Liver (tissue), 9 donors: ENCODE measurements around the gene RFX7. TPM values are rescaled to one million over a fixed set of nuclear protein-coding genes. Genes with fewer than 3 reads are reported as not detected.

Source experiments
- DNase-seq: peaks from one replicate; pipeline ENCODE4 v3.0.0-alpha.2; 2017; ENCODE audit warnings: low spot score
- H3K27ac ChIP-seq, 2 donors: one replicate each; pipeline ENCODE4 v1.7.0; 2013; ENCODE audit warnings: inconsistent platforms in 2 of 2, low read length in 2 of 2, control low read depth in 1 of 2, low read depth in 1 of 2, mild to moderate bottlenecking in 1 of 2
- H3K27me3 ChIP-seq, 4 donors: one replicate each; pipeline versions ENCODE4 v1.6.1 to v1.7.0; 2013; ENCODE audit warnings: low read length in 3 of 4, inconsistent platforms in 1 of 4, mild to moderate bottlenecking in 1 of 4, moderate library complexity in 1 of 4; ENCODE audit not compliant: control insufficient read depth in 4 of 4, insufficient read depth in 4 of 4
- H3K36me3 ChIP-seq, 4 donors: one replicate each; pipeline versions ENCODE4 v1.6.1 to v1.7.0; 2013; ENCODE audit warnings: low read length in 3 of 4, mild to moderate bottlenecking in 3 of 4, low read depth in 1 of 4, moderate library complexity in 1 of 4; ENCODE audit not compliant: control insufficient read depth in 4 of 4, insufficient read depth in 3 of 4
- H3K4me1 ChIP-seq, 4 donors: one replicate each; pipeline versions ENCODE4 v1.6.1 to v1.7.0; 2013; ENCODE audit warnings: low read length in 3 of 4, mild to moderate bottlenecking in 3 of 4, moderate library complexity in 1 of 4; ENCODE audit not compliant: control insufficient read depth in 4 of 4, insufficient read depth in 4 of 4
- H3K4me3 ChIP-seq, 3 donors: one replicate each; pipeline versions ENCODE4 v1.6.1 to v1.7.0; 2013; ENCODE audit warnings: low read length in 3 of 3, control low read depth in 1 of 3, low read depth in 1 of 3, mild to moderate bottlenecking in 1 of 3
- H3K9ac ChIP-seq, 2 donors: one replicate each; pipeline ENCODE4 v1.7.0; 2013; ENCODE audit warnings: low read length in 2 of 2, mild to moderate bottlenecking in 2 of 2, moderate library complexity in 2 of 2, control low read depth in 1 of 2, low read depth in 1 of 2
- H3K9me3 ChIP-seq, 4 donors: one replicate each; pipeline versions ENCODE4 v1.6.1 to v1.7.0; 2013; ENCODE audit warnings: low read length in 3 of 4; ENCODE audit not compliant: control insufficient read depth in 4 of 4
- ATF3 ChIP-seq: IDR thresholded peaks from 2 replicates; pipeline ENCODE4 v1.6.1; 2016; ENCODE audit warnings: antibody characterized with exemption
- EGR1 ChIP-seq, 2 donors: IDR thresholded peaks; 2 replicates each; pipeline ENCODE4 v1.6.1; 2016 to 2018; ENCODE audit warnings: antibody characterized with exemption in 2 of 2, low read depth in 2 of 2
- FOXA1 ChIP-seq: IDR thresholded peaks from 2 replicates; pipeline ENCODE4 v1.6.1; 2016; ENCODE audit warnings: antibody characterized with exemption
- FOXA2 ChIP-seq: IDR thresholded peaks from 2 replicates; pipeline ENCODE4 v1.6.1; 2016; ENCODE audit warnings: antibody characterized with exemption
- GABPA ChIP-seq, 2 donors: IDR thresholded peaks in 1 of 2; conservative IDR thresholded peaks in 1 of 2; 2 replicates each; pipeline ENCODE4 v1.6.1; 2016; ENCODE audit warnings: antibody characterized with exemption in 2 of 2, mild to moderate bottlenecking in 1 of 2, moderate library complexity in 1 of 2
- HNF4A ChIP-seq, 2 donors: conservative IDR thresholded peaks; 2 replicates each; pipeline ENCODE4 v1.6.1; 2016; ENCODE audit warnings: antibody characterized with exemption in 2 of 2, mild to moderate bottlenecking in 2 of 2
- NR2F2 ChIP-seq: IDR thresholded peaks from 2 replicates; pipeline ENCODE4 v1.6.1; 2016; ENCODE audit warnings: antibody characterized with exemption
- RAD21 ChIP-seq, 2 donors: IDR thresholded peaks; 2 replicates each; pipeline ENCODE4 v1.6.1; 2016; ENCODE audit warnings: antibody characterized with exemption in 2 of 2, mild to moderate bottlenecking in 2 of 2
- REST ChIP-seq: IDR thresholded peaks from 2 replicates; pipeline ENCODE4 v1.6.1; 2016; ENCODE audit warnings: antibody characterized with exemption, mild to moderate bottlenecking
- RXRA ChIP-seq, 2 donors: IDR thresholded peaks; 2 replicates each; pipeline ENCODE4 v1.6.1; 2017 to 2018; ENCODE audit warnings: antibody characterized with exemption in 2 of 2, mild to moderate bottlenecking in 1 of 2
- SP1 ChIP-seq: IDR thresholded peaks from 2 replicates; pipeline ENCODE4 v1.6.1; 2018; ENCODE audit warnings: antibody characterized with exemption, mild to moderate bottlenecking
- TAF1 ChIP-seq: conservative IDR thresholded peaks from 2 replicates; pipeline ENCODE4 v1.6.1; 2016; ENCODE audit warnings: antibody characterized with exemption, mild to moderate bottlenecking
- ZBTB33 ChIP-seq: IDR thresholded peaks from 2 replicates; pipeline ENCODE4 v1.6.1; 2016; ENCODE audit warnings: antibody characterized with exemption
- WGBS: extraction: QIAGEN DNeasy Blood & Tissue Kit; methylation state at CpG from one replicate; pipeline ENCODE4 v1.1.7; 2013; 5-methylcytosine and 5-hydroxymethylcytosine counted together
- polyA plus RNA-seq, 2 donors: library from polyadenylated mRNA; stranded (reverse) in 1 of 2; unstranded in 1 of 2; fragments of 200-250 nt in 1 of 2; fragments of >200 nt in 1 of 2; fragmentation: Nextera tagmentation in 1 of 2; extraction: Ambion mirVana in 1 of 2; gene quantifications; one replicate each; pipeline versions ENCODE4 v1.2.1 to v1.2.3, GENCODE V29; 2013 to 2015
- total RNA-seq, 2 donors: library from RNA; depleted of rRNA; stranded (reverse); fragments of >200 nt; gene quantifications; one replicate each; pipeline ENCODE4 v1.2.3, GENCODE V29; 2014
- TF ChIP-seq, protein P1 (sequence below): IDR thresholded peaks from 2 replicates; pipeline ENCODE4 v1.6.1; 2016; ENCODE audit warnings: antibody characterized with exemption
- TF ChIP-seq, protein P2 (sequence below): fragments of 150-350 bp; IDR thresholded peaks from 2 replicates; pipeline ENCODE4 v1.5.1; 2017; ENCODE audit warnings: improper control_type of control experiment, low read depth, low read length; ENCODE audit not compliant: missing input control
- donor health status: healthy.
- donor health status: healthy.
- donor health status: healthy.
- donor health status: healthy.
- donor health status: healthy.

Gene RFX7
- total and polyA plus RNA-seq, 4 donors, result 1.3 to 4.2 (median 1.9) TPM

DNA sequence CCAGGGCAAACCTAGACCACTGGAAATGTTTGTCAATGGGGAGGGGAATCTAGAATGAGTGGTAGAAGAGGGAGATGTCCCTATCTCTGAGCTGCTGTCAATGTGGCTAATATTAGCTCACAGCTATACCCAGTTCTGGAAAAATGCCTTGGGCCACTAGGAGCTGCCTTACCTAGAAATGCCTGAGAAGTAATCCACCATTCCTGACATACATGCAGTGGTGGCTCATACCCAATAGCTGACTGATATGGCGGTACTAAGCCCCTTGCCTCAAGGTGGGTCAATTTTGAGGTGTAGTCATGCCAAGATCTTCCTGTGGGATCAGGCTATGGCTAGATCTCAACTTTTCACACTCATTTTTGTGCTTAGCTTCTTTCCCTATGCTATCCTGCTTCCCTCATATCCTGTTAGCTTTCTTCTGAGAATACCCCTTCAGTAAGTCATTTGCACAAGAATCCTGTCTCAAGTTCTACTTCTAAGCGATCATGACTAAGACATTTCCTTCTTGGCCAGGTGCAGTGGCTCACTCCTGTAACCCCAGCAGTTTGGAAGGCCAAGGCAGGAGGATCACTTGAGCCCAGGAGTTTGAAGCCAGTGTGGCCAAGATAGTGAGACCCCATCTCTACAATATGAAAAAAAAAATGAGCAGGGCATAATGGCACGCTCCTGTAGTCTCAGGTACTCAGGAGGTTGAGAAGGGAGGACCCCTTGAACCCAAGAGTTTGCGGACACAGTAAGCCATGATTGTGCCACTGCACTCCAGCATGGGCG lies 49.1 kb upstream of the RFX7 start:
- Histone ChIP-seq H3K4me1 (no peaks in the 10 kb centered on the region), H3K9me3 (peaks cover 0 to 3% (median 1%) of the 10 kb centered on the region in 4 donors), H3K27me3 (no peaks in the 10 kb centered on the region), H3K27ac (no peak overlapping the region), H3K4me3 (no peak overlapping the region), H3K9ac (no peak overlapping the region), H3K36me3 (no peaks in the 10 kb centered on the region)
- no peak for TF ChIP-seq NR2F2
- TF ChIP-seq, protein P1, sequence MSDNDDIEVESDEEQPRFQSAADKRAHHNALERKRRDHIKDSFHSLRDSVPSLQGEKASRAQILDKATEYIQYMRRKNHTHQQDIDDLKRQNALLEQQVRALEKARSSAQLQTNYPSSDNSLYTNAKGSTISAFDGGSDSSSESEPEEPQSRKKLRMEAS, result no peak
- 93% methylated on average over 5 of the region's 5 CpGs for WGBS
- DNase-seq, result no peak

- no peak overlapping the region for H3K9ac ChIP-seq
- DNase-seq, result no peak
- H3K27me3 ChIP-seq, result no peaks in the 10 kb centered on the region
- H3K27ac ChIP-seq, result no peak overlapping the region
- no peak for TF ChIP-seq RAD21 (IDR thresholded peaks at IDR 0.05)
- TF ChIP-seq FOXA2, result no peak
- TF ChIP-seq ZBTB33, result no peak
- no peak for TF ChIP-seq NR2F2
- TF ChIP-seq HNF4A (conservative IDR thresholded peaks at IDR 0.05), result no peak
- no peak for TF ChIP-seq REST
- no peak for TF ChIP-seq RXRA (IDR thresholded peaks at IDR 0.05)
- no peak for TF ChIP-seq SP1
- TF ChIP-seq FOXA1, result no peak
- TF ChIP-seq, protein P2, sequence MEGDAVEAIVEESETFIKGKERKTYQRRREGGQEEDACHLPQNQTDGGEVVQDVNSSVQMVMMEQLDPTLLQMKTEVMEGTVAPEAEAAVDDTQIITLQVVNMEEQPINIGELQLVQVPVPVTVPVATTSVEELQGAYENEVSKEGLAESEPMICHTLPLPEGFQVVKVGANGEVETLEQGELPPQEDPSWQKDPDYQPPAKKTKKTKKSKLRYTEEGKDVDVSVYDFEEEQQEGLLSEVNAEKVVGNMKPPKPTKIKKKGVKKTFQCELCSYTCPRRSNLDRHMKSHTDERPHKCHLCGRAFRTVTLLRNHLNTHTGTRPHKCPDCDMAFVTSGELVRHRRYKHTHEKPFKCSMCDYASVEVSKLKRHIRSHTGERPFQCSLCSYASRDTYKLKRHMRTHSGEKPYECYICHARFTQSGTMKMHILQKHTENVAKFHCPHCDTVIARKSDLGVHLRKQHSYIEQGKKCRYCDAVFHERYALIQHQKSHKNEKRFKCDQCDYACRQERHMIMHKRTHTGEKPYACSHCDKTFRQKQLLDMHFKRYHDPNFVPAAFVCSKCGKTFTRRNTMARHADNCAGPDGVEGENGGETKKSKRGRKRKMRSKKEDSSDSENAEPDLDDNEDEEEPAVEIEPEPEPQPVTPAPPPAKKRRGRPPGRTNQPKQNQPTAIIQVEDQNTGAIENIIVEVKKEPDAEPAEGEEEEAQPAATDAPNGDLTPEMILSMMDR, result no peak
- no peak for TF ChIP-seq TAF1
- TF ChIP-seq GABPA (IDR thresholded peaks at IDR 0.05 in 1 of 2, conservative IDR thresholded peaks at IDR 0.05 in 1 of 2), result no peak
- no peak for TF ChIP-seq ATF3
- no peak for TF ChIP-seq EGR1 (IDR thresholded peaks at IDR 0.05; ENCODE audit: low read depth in 2 of 2)
- no peaks in the 10 kb centered on the region for H3K36me3 ChIP-seq
- H3K9me3 ChIP-seq, result peaks cover 0 to 3% (median 1%) of the 10 kb centered on the region in 4 donors
- WGBS, result 86% methylated on average over 2 of the region's 2 CpGs
- no peaks in the 10 kb centered on the region for H3K4me1 ChIP-seq
- H3K4me3 ChIP-seq, result no peak overlapping the region
These were observed 48.1 kb upstream of the RFX7 start for GRCh38 chr15:56291741-56292140.
